Measurements from ENCODE around the gene CHD6.

The CHD6 gene, protein sequence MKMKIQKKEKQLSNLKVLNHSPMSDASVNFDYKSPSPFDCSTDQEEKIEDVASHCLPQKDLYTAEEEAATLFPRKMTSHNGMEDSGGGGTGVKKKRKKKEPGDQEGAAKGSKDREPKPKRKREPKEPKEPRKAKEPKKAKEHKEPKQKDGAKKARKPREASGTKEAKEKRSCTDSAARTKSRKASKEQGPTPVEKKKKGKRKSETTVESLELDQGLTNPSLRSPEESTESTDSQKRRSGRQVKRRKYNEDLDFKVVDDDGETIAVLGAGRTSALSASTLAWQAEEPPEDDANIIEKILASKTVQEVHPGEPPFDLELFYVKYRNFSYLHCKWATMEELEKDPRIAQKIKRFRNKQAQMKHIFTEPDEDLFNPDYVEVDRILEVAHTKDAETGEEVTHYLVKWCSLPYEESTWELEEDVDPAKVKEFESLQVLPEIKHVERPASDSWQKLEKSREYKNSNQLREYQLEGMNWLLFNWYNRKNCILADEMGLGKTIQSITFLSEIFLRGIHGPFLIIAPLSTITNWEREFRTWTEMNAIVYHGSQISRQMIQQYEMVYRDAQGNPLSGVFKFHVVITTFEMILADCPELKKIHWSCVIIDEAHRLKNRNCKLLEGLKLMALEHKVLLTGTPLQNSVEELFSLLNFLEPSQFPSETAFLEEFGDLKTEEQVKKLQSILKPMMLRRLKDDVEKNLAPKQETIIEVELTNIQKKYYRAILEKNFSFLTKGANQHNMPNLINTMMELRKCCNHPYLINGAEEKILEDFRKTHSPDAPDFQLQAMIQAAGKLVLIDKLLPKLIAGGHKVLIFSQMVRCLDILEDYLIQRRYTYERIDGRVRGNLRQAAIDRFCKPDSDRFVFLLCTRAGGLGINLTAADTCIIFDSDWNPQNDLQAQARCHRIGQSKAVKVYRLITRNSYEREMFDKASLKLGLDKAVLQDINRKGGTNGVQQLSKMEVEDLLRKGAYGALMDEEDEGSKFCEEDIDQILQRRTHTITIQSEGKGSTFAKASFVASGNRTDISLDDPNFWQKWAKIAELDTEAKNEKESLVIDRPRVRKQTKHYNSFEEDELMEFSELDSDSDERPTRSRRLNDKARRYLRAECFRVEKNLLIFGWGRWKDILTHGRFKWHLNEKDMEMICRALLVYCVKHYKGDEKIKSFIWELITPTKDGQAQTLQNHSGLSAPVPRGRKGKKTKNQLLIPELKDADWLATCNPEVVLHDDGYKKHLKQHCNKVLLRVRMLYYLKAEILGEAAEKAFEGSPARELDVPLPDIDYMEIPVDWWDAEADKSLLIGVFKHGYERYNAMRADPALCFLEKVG (N-terminal part only)

DNA sequence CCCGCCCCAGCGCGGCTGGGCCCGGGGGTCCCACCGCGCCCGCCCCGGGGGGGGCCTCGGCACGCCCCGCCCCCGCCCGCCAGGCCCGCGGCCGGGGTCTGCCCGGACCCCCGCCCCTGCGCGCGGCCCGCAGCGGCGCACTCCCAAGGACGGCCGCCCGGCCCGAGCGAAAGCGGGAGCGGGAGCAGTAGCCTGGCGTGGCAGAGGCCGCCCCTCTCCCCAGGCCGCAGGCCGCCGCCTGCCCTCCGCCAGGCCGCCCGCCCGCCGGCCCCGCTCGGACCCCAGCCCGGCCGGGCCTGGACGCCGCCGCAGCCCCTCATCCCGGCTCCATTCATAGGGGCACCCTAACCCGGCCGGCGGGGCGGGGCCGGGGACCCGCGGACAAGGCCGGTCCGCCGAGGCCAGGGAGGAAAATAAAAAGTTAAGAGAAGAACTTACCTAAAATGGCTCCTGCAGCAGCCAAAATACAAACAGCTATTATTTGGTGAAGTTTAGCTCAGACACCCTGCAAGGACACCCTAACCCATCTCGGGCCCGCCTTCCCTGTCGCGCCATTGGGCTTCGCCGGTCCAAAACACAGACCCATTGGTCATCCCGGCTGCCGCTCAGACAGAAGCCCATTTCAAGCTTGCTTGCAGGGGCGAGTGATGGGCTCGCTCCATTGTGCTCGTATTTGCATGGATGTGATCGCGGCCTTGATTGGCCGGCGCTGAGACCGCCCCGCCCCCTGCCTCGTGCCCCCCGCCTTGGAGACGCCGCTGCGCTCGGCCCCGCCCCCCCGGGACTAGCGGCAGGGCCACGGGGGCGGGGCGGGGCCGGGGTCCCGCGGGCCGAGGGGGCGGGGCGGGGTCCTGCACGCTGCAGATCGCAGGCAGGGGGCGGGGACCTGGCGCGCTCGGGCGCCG is at the start of gene CHD6:
TSS of gene CHD6 (minus strand) at position 476 of the 905 bp plus-strand sequence. CDS start 67,040 bp downstream, outside the sequence.
- peak; percentile 99 to 100 for DNase-seq

DNA sequence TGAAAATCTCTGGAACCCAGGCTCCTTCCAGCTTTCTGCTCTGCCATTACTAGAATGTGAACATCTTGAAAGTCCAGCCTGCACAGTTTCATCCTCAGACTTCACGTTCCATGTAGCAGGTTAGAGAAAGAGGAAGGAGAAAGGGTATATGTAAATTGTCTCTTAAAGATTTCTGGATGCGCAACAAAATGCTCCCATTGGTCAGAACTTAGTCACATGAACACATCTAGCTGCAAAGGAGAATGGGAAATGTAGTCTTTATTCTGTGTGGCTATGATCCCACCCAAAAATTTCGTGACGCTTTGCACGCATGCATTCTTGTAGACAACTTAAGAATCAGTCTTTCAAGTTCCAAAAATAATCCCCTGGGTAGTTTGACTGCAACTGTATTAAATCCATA is 46.4 kb upstream of the CHD6 start:
- DNase-seq: peak in 1 of 2 donors; percentile 5

DNA sequence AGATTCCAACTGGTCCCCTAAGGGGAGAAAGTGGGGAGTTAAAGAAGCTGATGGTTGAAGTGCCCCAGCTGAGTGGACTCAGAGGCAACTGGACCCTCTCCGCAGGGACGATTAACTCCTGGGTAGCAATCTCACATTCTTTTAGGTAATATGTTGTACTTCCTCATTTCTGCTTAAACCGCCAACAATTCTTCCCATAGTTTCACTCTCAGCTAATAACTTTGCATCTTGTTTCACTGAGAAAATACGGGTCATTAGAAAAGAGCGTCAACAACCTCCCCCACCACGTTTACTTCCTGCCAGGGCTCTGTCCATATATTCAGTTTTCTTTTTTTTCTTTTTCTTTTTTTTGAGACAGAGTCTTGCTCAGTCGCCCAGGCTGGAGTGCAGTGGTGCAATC is 39.5 kb upstream of the CHD6 start:
- no peak for DNase-seq

DNA sequence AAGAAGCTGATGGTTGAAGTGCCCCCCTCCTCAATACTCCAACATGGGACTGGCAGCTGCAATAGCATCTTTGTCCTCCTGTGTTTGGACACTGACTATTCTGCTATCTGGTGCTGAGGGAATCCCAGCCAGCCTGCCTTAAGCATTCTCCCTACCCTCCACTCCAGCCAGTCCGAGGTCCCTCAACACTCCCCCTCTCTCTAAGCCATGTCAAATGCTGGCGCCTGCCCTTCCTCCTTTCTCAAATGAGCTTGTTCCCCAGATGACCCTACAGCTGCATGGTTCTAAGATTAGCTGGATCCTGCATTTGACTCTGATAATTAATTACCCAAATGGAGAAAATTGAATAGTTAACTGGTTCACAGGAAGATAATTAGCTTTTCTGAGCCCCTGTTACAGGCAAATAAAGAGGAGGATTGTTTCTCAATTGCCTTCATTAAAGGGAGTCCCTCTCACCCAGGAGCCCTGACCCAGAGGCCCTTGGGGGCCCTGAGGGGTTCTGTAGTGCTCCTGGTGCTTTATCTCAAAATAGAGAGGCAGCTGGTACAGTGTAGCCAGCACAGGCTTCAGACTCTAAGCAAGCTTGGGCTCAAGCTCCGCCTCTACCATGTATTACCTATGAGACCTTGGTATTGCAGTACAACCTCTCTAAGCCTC is 37.9 kb upstream of the CHD6 start:
- DNase-seq: no peak

DNA sequence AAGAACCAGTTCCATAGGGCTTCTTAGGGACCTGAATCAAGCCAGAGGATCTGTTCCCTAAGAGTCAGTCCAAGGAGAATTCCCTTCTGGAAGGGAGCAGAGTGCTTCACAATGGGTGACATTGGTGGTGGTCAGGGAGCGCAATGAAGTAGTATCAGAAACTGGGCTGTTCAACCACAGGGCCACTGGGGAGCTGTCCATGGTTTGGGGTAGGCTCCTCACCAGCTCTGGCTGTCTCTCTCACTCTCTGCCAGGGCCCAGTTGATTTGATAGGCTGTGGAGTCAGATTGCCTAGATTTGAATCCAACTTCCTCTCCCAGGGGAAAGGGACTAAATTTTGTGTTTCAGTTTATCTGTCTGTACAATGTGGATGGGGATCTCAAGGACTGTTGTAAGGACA is 36.7 kb upstream of the CHD6 start:
- DNase-seq: no peak

DNA sequence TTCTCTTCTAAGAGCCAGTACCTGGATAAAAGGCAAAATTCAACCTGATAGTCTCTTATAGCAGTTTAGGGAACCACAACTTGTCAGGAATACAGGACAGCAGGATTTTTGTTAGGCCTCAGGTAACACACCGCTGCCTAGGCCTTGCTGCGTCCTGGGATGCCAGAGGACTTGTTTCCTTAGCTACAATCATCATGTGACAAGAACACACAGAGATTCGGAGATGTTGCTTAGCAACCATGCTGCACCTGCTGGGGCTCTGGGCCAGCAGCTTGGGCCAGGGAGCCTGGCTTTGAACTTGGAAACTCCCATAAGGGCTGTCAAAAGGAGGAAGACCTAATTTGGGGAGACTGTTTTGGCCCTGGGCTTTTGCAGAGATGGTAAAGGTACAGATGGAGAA is 36.1 kb upstream of the CHD6 start:
- no peak for DNase-seq

DNA sequence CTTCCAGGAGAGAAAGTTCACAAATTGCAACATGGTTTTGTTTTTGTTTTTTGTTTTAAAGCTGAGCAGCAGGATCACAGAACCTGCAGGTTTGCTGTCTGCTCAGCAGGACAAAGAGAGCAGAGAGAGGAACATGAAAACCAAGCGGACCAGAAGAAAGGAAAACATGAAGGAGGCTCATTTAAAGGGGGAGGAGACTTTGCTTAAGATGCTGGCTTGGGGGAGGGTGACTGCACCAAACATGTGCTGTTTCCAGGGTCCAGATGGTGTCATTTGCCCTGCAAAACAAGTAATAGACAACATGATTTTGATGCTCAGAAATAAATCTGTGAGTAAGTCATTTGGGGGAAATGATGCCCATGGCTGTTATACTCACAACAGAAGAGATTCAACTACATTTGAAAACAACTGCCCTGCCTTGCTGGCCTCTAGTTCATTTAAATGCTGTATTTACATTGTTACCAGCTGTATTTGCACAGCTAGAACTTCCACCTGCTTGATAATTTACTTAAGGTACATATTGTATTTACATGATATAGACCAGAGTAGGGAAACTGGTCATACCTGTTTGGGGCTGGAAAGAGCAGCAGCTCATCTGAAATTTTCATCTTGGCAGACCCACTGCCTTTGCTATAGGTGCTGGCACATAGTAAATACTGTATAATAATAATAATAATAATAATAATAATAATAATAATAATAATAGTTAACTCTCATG is 32.2 kb upstream of the CHD6 start:
- no peak for DNase-seq

DNA sequence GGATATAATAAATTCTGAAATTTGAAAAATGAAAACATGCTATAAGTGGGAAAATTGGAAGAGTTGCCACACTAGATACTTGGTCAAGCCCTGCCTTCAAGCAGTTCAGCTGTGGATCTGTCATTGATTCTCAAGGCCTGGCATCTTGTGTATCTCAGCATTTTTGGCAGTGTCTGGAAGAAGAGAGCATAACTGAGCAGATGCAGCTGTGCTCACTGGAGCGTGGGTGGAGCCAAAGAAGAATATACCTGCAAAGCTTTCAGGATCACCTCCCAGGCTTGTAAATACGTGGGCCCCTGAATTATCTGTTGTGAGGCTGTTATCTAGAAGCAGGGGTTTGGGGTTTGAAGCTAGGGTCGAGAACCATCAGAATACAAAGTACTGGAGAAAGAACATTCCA is 31.3 kb upstream of the CHD6 start:
- DNase-seq: no peak

DNA sequence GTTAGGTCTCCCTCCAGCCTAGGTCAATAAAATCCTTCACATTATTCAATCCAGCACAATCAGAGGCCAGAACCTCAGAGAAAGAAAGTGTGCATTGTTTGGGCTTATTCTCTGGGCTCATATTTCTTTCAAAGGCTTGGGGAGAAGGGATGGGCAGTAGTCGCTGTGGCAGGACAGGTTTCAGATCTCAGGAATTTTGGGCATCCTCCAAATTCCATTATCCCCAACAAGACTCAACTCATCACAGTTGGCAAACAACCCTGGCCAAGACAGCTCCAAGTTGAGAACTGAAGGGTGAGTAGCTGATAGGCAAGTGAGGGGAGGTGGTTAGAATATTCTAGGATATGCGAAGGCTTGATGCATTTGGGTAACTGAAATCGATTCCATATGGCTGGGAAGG is 27.2 kb upstream of the CHD6 start:
- no peak for DNase-seq

DNA sequence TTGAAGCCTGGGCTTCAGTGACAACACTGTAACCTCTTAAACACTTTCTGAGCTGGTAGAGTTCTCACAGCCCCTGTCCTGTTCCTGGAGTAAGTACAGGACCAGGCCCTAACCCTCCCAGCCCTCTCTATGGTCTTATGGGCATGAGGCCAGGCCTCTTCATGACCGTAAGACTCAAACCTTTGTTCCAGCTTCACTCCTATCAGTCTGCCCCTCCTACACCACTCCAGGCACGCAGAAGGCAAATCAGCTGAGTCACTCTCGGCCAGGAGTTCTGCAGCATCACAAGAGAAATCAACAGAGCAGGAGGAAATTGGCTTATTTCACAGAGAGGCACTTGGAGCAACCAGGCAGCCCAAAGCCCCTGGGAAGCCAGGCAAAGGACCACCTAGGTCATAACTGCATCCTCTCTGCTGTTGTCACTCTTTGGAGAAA is 25.3 kb upstream of the CHD6 start:
- no peak for DNase-seq

DNA sequence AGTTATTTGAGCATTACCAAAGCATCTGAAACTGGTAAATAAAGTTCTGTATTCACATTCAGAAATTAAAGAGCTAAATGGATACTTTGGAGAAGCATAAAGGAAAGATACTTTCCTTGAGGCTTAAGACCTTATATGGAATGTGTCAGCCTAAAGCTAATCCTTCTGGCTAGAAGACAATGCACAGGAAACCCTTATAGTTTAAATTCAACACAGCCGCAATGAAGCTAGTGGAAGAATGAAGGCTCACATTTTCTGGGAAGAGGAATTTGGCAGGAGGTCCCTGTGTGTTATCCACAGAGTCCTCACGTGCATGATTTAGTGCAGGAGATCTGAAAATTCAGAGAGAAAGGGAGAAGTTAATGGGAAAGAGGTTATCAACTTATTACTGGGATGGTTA is 21.5 kb upstream of the CHD6 start:
- DNase-seq: no peak

DNA sequence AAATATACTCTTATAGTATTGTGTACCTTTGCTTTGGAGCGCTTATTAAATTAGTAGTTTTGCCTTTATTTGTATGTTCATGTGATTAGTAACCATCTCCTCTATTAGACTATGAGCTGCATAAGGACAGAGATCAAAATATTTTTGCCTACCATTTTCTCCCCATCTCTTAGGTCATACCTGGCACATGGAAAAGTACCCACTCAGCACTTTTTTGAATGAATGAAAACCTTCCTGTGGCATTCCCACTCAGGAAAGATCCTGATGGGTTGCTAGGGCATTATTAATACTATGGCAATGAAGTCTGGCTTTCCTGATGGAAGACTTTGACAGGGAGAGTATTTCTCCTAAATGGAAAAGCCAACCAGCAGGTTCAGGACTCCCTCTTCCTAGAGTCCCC is 20.3 kb upstream of the CHD6 start:
- no peak for DNase-seq

DNA sequence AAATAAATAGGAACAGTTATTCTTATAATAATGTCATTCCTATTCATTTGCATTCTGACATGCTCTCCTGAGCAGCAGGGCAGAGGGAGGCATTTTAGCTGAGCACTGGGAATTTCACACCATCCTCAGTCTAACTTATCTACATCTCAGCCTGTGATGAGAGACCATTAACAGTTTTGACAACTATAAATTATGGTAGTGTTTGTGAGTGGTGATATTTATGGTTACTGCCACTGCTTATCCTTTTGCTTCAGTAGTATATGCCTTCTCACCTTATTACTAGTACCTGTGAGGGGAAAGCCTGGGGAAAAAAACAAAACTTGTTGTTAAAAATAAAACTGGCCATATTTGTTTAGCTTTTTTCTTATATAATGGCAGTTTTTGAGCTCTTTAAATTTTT is 17.0 kb upstream of the CHD6 start:
- no peak for DNase-seq

DNA sequence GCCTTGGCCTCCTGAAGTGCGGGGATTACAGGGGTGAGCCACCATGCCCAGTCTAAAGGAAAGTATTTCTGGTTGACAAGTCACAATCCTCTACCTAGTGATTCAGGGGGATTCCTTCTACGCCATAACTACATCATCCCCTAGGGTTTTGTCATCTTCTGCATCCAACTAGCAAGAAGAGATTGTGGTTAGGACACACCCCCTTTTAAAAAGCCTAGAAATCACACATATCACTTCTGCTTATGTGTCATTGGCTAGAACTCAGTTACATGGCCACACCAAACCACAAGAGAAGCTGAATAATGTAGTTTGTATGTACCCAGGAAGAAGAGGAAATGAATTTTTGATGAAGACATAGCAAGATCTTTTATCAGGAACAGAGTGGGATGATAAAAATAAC is 14.7 kb upstream of the CHD6 start:
- DNase-seq: peak; percentile 21 to 34

DNA sequence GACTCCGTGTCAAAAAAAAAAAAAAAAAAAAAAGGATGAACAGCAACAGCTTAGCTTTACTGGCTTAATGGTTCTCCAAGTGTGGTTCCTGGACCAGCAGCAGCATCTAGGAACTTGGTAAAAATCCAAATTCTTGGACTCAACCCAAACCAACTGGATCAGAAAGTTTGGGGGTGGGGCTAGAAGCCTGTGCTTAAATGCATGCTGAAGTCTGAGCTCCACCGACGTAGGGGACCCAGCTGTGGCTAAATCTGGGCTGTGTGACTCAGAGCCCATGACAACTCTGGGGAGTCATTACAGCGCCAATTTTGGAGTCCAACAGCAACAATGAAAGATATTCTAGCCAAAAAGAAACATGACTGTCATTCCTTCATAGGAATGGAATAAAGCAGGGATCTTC is 13.6 kb upstream of the CHD6 start:
- peak in 1 of 2 donors; percentile 7 for DNase-seq

DNA sequence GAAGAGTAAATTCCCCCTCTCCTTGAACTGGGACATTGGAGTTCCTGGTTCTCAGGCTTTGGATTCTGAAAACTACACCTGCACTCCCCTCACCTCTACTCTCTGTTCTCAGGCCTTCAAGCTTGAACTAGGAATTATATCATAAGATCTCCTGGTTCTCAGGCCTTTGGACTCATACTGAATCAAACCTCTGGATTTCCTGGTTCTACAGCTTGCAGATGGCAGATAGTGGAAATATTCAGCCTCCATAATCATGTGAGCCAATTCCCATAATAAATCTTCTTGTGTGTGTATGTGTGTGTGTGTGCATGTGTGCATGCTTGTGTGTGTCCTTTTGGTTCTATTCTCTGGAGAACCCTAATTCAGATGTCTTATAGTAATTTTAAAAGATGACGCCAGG is 12.7 kb upstream of the CHD6 start:
- DNase-seq: no peak

DNA sequence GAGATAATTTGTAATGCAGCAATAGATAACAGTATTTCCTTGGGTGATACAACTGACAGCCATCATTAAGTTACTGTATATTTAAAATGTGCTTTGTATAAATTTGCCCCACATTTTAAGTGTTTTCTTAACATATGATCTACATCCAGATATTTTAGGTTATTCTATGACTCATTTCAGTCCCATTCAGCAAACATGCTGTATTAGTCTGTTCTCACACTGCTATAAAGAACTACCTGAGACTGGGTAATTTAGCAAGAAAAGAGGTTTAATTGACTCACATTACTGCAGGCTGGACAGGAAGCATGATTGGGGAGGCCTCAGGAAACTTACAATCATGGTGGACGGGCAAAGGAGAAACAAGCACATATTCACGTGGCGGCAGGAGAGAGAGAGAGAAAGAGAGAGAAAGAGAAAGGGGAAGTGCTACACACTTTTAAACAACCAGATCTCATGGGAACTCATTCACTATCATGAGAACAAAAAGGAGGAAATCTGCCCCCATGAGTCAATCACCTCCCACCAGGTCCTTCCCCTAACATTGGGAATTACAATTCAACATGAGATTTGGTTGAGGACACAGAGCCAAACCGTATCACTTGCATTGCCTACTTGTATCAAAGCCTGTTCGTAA is 9.6 kb upstream of the CHD6 start:
- DNase-seq: no peak

DNA sequence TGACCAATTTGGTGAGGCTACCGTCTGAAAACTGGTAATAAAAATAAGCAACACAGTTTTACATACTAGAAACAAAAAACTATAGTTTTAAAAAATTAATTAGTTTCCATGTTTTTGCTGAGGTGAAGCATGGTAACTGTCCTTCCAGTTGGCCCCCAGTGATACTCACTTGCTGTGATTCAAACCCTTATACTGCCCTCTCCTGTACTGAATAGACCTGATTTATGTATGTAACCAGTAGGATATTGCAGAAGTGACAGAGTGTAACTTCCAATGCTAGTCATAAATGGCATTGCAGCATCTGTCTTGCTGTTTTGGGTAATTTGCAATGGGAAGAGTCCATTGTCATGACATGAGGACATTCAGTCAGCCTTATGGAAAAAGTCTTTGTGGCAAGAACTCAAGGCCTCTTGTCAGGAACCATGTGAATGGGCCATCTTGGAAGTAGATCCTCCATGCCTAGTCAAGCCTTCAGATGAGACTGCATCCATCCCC is 8.9 kb upstream of the CHD6 start:
- no peak for DNase-seq

DNA sequence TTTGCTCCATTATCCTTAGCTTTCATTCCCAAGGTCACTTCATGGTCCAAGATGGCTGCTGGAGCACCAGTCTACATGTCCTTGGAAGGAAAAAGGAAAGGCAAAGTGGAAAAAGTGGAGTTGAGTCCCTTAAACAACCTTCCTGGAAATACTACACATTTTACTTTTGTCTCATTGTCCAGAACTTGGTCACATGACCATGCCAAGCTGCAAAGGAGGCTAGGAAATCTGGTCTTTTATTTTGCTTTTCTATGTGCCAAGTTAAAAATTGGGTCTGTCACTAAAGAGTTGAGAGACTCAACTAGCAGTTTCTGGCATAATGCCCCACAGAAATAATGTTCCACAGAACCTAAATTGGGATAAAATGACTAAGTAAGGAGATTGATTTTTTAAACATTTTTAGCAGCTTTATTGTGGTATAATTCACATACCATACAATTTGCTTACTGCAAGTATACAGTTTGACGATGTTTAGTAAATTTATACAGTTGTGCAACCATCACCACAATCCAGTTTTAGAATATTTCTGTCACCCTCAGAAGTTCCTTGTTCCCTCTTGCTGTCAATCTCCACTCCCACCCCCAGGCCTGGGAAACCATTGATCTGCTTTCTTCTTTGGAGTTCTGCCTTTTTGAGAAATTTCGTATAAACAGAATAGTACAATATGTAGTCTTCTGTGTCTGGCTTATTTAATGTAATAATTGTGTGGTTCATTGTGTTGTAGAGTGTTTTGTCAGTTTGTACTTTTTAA is 5.6 kb upstream of the CHD6 start:
- no peak for DNase-seq

All from CD4-positive, alpha-beta T cell treated with Interleukin-1 beta for 1 hour (primary cell).